Measurements from ENCODE around the gene PROCR. TPM values are rescaled to one million over a fixed set of nuclear protein-coding genes. Genes with fewer than 3 reads are reported as not detected.
"Not testable (repeated sequence)": the region's sequence is repeated elsewhere in the genome, so short reads cannot be mapped to it uniquely, and the experiment has no call there.

Gene PROCR
- polyA plus RNA-seq, 3 donors = 16.1 to 83.3 (median 78.7) TPM

GRCh38 chr20:35187584-35188190 lies 15.8 kb downstream of the PROCR start:
- WGBS, 3 donors = 71 to 80% (median 74%) methylated on average over 5 of the region's 5 CpGs
- no peak overlapping the region for H3K27ac ChIP-seq (ENCODE audit: low read depth, low read length)

DNA sequence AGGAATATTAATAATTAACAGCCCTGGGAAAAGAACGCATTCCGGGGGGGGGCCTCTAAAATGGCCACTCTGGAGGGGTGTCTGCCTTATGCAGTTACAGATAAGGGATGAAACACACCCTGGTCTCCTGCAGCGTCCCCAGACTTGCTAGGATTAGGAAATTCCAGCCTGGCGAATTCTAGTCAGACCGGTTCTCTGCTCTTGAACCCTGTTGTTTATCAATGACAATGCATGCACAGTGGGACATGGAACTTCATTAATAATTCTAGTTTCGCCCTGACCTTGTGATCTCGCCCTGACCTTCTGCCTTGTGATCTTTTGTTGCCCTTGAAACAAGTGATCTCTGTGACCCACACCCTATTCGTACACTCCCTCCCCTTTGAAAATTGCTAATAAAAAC lies 17.4 kb downstream of the PROCR start:
- H3K27ac ChIP-seq (ENCODE audit: low read depth, low read length) = not testable (repeated sequence)
- WGBS, 3 donors = 47 to 92% (median 90%) methylated on average over 8 of the region's 8 CpGs

DNA sequence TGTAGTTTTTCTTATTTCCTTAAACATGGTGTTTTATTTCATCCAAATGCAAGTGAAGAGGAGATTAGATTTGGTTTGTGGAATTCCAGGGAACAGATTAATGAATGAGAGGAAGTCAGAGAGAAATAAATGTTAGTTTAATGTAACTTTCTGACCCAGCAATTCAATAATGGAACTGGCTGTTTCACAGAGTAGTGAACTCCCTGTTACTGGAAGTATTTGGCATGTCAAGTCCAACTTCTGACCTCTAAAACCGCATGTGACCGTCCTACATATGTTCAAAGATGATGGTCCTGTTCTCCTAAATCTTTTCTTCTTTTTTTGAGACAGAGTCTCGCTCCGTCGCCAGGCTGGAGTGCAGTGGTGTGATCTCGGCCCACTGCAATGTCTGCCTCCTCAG lies 18.7 kb downstream of the PROCR start:
- no peak overlapping the region for H3K27ac ChIP-seq (ENCODE audit: low read depth, low read length)
- 80 to 87% (median 87%) methylated on average over 6 of the region's 6 CpGs for WGBS, 3 donors

- H3K27ac ChIP-seq (ENCODE audit: low read depth, low read length) = no peak overlapping the region
- 87 to 91% (median 91%) methylated on average over 5 of the region's 5 CpGs for WGBS, 3 donors
Measured at GRCh38 chr20:35191419-35192117, 19.7 kb downstream of the PROCR start.

GRCh38 chr20:35192118-35192872 lies 20.4 kb downstream of the PROCR start:
- H3K27ac ChIP-seq (ENCODE audit: low read depth, low read length) = no peak overlapping the region
- 26 to 64% (median 59%) methylated on average over 9 of the region's 9 CpGs for WGBS, 3 donors

- not testable (repeated sequence) for H3K27ac ChIP-seq (ENCODE audit: low read depth, low read length)
- WGBS, 3 donors = 94 to 98% (median 96%) methylated on average over 9 of the region's 9 CpGs
Measured at GRCh38 chr20:35193031-35193791, 21.3 kb downstream of the PROCR start.

- H3K27ac ChIP-seq (ENCODE audit: low read depth, low read length) = no peak overlapping the region
Measured at GRCh38 chr20:35196313-35196712, 24.4 kb downstream of the PROCR start.

GRCh38 chr20:35199740-35200139 lies 27.9 kb downstream of the PROCR start:
- no peak overlapping the region for H3K27ac ChIP-seq (ENCODE audit: low read depth, low read length)

DNA sequence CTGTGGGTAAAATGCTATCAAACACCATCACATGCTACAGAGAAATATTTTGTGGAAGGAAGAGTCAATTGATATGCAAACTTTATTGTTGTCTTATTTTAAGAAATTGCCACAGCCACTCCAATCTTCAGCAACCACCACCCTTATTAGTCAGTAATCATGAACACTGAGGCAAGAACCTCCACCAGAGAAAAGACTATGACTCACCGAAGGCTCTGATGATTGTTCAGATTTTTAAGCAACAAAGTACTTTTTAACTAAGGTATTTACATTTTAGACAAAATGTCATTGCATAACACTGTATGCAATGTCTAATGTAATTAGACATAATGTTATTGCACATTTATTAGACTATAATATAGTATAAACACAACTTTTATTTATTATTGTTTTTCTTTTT lies 28.4 kb downstream of the PROCR start:
- no peak overlapping the region for H3K27ac ChIP-seq (ENCODE audit: low read depth, low read length)
- WGBS, 3 donors = 79 to 86% (median 86%) methylated on average over 1 of the region's 1 CpG

DNA sequence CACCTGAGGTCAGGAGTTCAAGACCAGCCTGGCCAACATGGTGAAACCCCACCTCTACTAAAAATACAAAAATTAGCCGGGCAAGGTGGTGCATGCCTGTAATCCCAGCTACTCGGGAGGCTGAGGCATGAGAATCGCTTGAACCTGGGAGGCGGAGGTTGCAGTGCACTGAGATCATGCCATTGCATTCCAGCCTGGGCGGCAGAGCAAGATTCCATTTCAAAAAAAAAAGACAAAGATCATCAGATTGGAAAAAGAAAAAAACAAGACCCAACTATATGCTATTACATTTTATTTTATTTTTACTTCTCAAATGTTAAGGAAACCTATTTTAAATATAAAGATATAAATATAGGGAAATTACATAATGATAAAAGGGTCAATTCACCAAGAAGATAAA lies 29.6 kb downstream of the PROCR start:
- WGBS, 3 donors = 95 to 96% (median 96%) methylated on average over 5 of the region's 5 CpGs
- H3K27ac ChIP-seq (ENCODE audit: low read depth, low read length) = not testable (repeated sequence)

DNA sequence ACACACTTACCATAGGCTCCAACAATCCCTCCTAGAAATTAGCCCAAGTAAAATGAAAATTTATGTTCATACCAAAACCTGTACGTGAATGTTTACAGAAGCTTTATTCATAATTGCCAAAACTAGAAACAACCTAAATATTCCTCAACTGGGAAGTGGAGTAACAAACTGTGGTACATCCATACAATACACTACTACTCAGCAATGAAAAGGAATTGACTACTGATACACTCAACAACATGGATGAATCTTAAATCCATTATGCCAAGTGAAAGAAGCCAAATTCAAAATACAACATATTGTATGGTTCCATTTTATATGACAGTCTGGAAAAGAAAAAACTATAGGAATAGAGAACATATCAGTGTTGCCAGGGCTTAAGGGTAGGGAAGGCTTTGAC lies 34.9 kb downstream of the PROCR start:
- no peak overlapping the region for H3K27ac ChIP-seq (ENCODE audit: low read depth, low read length)

DNA sequence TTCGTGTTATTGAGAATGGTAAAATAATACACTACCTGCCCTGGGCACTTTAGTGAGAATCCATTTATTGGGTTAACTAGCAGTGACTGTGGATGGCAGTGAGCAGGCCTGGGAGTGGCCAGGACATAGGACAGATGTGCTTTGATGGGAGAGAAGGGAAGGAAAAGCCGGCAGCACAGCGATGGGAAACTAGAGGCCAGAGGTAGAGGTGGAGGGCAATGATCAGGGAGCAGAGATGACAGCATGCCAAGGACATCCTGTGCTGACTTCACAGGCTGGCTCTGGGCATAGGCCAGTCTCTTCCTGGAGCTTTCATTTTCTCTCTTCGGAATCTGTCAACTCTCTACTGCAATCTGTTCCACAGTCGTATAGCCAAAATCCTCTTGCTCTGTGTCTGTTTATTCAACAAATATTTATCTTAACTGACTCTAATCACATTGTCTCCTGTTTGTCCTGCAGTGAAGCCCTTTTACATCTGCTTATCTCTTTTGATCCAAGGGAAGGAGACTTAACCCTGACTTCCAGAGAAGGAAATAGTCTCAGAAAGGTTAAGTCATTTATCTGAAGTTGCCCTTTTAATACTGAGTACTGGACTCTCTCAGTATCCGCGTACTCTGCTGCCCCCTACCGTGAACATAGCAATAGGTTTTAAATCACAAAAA lies 36.2 kb downstream of the PROCR start:
- 15 to 32% (median 25%) methylated on average over 8 of the region's 8 CpGs for WGBS, 3 donors
- H3K27ac ChIP-seq (ENCODE audit: low read depth, low read length) = no peak overlapping the region

More for the DNA sequence above, 34.9 kb downstream of the PROCR start:
- 90 to 97% (median 93%) methylated on average over 1 of the region's 1 CpG for WGBS, 3 donors

DNA sequence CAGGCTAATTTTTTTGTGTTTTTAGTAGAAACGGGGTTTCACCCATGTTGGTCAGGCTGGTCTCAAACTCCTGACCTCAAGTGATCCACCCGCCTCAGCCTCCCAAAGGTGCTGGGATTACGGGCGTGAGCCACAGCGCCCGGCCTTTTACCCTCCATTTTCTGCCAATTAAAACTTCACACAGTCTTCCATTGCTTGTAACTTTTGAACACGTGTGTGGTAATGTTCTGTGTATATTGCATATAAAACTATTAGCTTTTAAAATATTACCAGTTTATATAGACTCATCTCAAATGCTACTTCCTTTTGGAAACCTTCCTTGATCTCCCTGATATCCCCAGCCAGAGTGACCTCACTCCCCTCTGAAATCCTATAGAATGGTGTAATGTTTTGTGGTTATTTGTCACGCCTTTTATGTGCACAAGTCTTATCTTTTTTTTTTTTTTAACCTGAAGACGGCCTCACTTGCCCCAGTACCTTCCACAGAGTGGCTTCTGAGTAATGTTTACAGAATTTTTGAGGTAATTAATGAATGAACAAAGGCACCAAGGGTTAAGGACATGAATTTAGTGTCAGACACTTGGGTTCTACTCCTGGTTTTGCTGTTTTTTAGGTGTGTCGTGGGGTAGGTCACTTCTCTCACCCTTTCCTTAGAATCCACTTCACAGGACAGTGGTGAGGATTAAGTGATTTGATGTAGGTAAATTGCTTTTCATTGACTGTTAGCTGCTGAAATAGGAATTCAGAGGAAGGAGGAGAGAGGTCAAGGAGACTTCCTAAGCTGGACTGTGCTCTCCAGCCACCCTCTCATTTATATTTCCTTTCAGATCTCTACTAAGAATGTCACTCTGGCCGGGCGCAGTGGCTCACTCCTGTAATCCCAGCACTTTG lies 43.4 kb downstream of the PROCR start:
- H3K27ac ChIP-seq (ENCODE audit: low read depth, low read length) = no peak overlapping the region
- WGBS, 3 donors = 84 to 88% (median 87%) methylated on average over 12 of the region's 12 CpGs

GRCh38 chr20:35216541-35216940 lies 44.7 kb downstream of the PROCR start:
- H3K27ac ChIP-seq (ENCODE audit: low read depth, low read length) = no peak overlapping the region
- 91 to 97% (median 92%) methylated on average over 5 of the region's 5 CpGs for WGBS, 3 donors

GRCh38 chr20:35223941-35224340 lies 52.1 kb downstream of the PROCR start:
- no peak overlapping the region for H3K27ac ChIP-seq (ENCODE audit: low read depth, low read length)
- 92 to 95% (median 93%) methylated on average over 5 of the region's 5 CpGs for WGBS, 3 donors

GRCh38 chr20:35224536-35224935 lies 52.7 kb downstream of the PROCR start:
- H3K27ac ChIP-seq (ENCODE audit: low read depth, low read length) = no peak overlapping the region
- WGBS, 3 donors = 95 to 98% (median 96%) methylated on average over 5 of the region's 5 CpGs

- no peak overlapping the region for H3K27ac ChIP-seq (ENCODE audit: low read depth, low read length)
- 35 to 56% (median 48%) methylated on average over 9 of the region's 9 CpGs for WGBS, 3 donors
Measured at GRCh38 chr20:35225319-35226125, 53.6 kb downstream of the PROCR start.

Measured in adipose tissue (tissue), 3 donors.